Breast epithelium (tissue), 4 donors: ENCODE results near the gene GPR173. TPM values are rescaled to one million over a fixed set of nuclear protein-coding genes. Genes with fewer than 3 reads are reported as not detected.

Experiments
- DNase-seq, 2 donors: peaks; one replicate each; pipeline ENCODE4 v3.0.0-alpha.2; 2019; ENCODE audit warnings: low spot score in 2 of 2
- H3K27ac ChIP-seq, 2 donors: fragments of 200-600 bp; sonication (generic) in 1 of 2; one replicate each; pipeline ENCODE4 v1.5.1; 2016 to 2019; ENCODE audit warnings: mild to moderate bottlenecking in 1 of 2
- H3K27me3 ChIP-seq, 2 donors: fragments of 200-600 bp; sonication (generic) in 1 of 2; one replicate each; pipeline versions ENCODE4 v1.5.1 to v1.6.0; 2017 to 2019; ENCODE audit warnings: control low read depth in 1 of 2, mild to moderate bottlenecking in 1 of 2
- H3K36me3 ChIP-seq: fragments of 200-600 bp; one replicate; pipeline ENCODE4 v1.5.1; 2019
- H3K4me1 ChIP-seq, 2 donors: fragments of 200-600 bp; sonication (generic); one replicate each; pipeline ENCODE4 v1.5.1; 2016 to 2019; ENCODE audit warnings: control low read depth in 1 of 2
- H3K4me3 ChIP-seq, 3 donors: fragments of 200-600 bp; sonication (generic); 1 replicate in 2 of 3; 2 replicates in 1 of 3; pipeline ENCODE4 v1.5.1; 2016 to 2019; ENCODE audit warnings: mild to moderate bottlenecking in 3 of 3, moderate library complexity in 2 of 3
- H3K9me3 ChIP-seq, 2 donors: fragments of 200-600 bp; sonication (generic) in 1 of 2; one replicate each; pipeline ENCODE4 v1.5.1; 2016 to 2019; ENCODE audit warnings: control low read depth in 1 of 2
- CTCF ChIP-seq, 3 donors: fragments of 450-650 bp; IDR thresholded peaks; one replicate each; pipeline ENCODE4 v1.5.1; 2016 to 2017; ENCODE audit warnings: antibody characterized with exemption in 3 of 3, mild to moderate bottlenecking in 3 of 3, moderate library complexity in 3 of 3
- POLR2A ChIP-seq: fragments of 450-650 bp; IDR thresholded peaks from one replicate; pipeline ENCODE4 v1.6.1; 2016; ENCODE audit warnings: antibody characterized with exemption, mild to moderate bottlenecking, moderate library complexity
- POLR2AphosphoS5 ChIP-seq, 3 donors: sonication (generic); formaldehyde crosslinking; IDR thresholded peaks; one replicate each; pipeline ENCODE4 v1.6.1; 2017; ENCODE audit warnings: antibody characterized with exemption in 3 of 3
- intact Hi-C: fragments of 100-400 bp; cut with DNase I; formaldehyde crosslinking; loops from one replicate; pipeline ENCODE4 v1.15.1; 2023; ENCODE audit warnings: low total_unique reads
- total RNA-seq, 3 donors: library from RNA; depleted of rRNA; stranded (reverse); fragments of >200 nt; gene quantifications; one replicate each; pipeline ENCODE4 v1.1.0, GENCODE V29; 2016

Gene GPR173
- total RNA-seq, 3 donors from 2014 or later: 0.96 to 2.3 (median 1.6) TPM

GRCh38 chrX:53114864-53115549 is 66.4 kb downstream of the GPR173 start:
- H3K9me3 ChIP-seq: no peaks in the 10 kb centered on the region
- intact Hi-C loops: no loop called here
- no peak overlapping the region for H3K4me3 ChIP-seq
- TF ChIP-seq CTCF (IDR thresholded peaks at IDR 0.05) (no peak), POLR2A (no peak), POLR2AphosphoS5 (IDR thresholded peaks at IDR 0.05) (no peak)
- DNase-seq: no peak
- peak overlapping the region; percentile 32 to 62 for H3K27ac ChIP-seq
- no peaks in the 10 kb centered on the region for H3K4me1 ChIP-seq
- no peaks in the 10 kb centered on the region for H3K36me3 ChIP-seq
- H3K27me3 ChIP-seq: peaks cover 0 to 27% of the 10 kb centered on the region in 2 donors

GRCh38 chrX:53115550-53115874 is 66.9 kb downstream of the GPR173 start:
- peak overlapping the region; percentile 32 to 62 for H3K27ac ChIP-seq

GRCh38 chrX:53116101-53116500 is 67.5 kb downstream of the GPR173 start:
- Histone ChIP-seq H3K9me3 (no peaks in the 10 kb centered on the region), H3K4me3 (peak overlapping the region in 1 of 3 donors; percentile 4), H3K27ac (peak overlapping the region; percentile 12 to 62), H3K4me1 (no peaks in the 10 kb centered on the region), H3K27me3 (peaks cover 0 to 27% of the 10 kb centered on the region in 2 donors), H3K36me3 (no peaks in the 10 kb centered on the region)
- TF ChIP-seq POLR2AphosphoS5 (IDR thresholded peaks at IDR 0.05): no peak
- no peak for TF ChIP-seq POLR2A
- no peak for TF ChIP-seq CTCF (IDR thresholded peaks at IDR 0.05)
- intact Hi-C loops: no loop called here
- DNase-seq: no peak

More at GRCh38 chrX:53115550-53115874, 66.9 kb downstream of the GPR173 start:
- Histone ChIP-seq H3K4me3 (no peak overlapping the region), H3K27me3 (peaks cover 0 to 27% of the 10 kb centered on the region in 2 donors), H3K9me3 (no peaks in the 10 kb centered on the region), H3K4me1 (no peaks in the 10 kb centered on the region), H3K36me3 (no peaks in the 10 kb centered on the region)
- TF ChIP-seq POLR2A (no peak), CTCF (IDR thresholded peaks at IDR 0.05) (no peak), POLR2AphosphoS5 (IDR thresholded peaks at IDR 0.05) (no peak)
- intact Hi-C loops: no loop called here
- no peak for DNase-seq

- H3K4me3 ChIP-seq: no peak overlapping the region
- H3K36me3 ChIP-seq: no peaks in the 10 kb centered on the region
- peaks cover 0 to 6% of the 10 kb centered on the region in 2 donors for H3K9me3 ChIP-seq
- DNase-seq: no peak
- no peak overlapping the region for H3K27ac ChIP-seq
- H3K27me3 ChIP-seq: peaks cover 0 to 24% of the 10 kb centered on the region in 2 donors
- H3K4me1 ChIP-seq: no peaks in the 10 kb centered on the region
- TF ChIP-seq POLR2A: no peak
- no peak for TF ChIP-seq CTCF (IDR thresholded peaks at IDR 0.05)
- TF ChIP-seq POLR2AphosphoS5 (IDR thresholded peaks at IDR 0.05): no peak
- intact Hi-C loops: no loop called here
Observed at GRCh38 chrX:53122013-53122412, 73.4 kb downstream of the GPR173 start.

- Histone ChIP-seq H3K9me3 (peaks cover 0 to 11% of the 10 kb centered on the region in 2 donors), H3K36me3 (no peaks in the 10 kb centered on the region), H3K4me3 (no peak overlapping the region), H3K4me1 (no peaks in the 10 kb centered on the region), H3K27me3 (peaks cover 0 to 19% of the 10 kb centered on the region in 2 donors), H3K27ac (no peak overlapping the region)
- intact Hi-C loops: no loop called here
- no peak for TF ChIP-seq POLR2A
- no peak for TF ChIP-seq POLR2AphosphoS5 (IDR thresholded peaks at IDR 0.05)
- TF ChIP-seq CTCF (IDR thresholded peaks at IDR 0.05): no peak
- DNase-seq: no peak
Observed at GRCh38 chrX:53125506-53125905, 76.9 kb downstream of the GPR173 start.
